Adrenal gland (tissue), 12 donors: ENCODE results near the gene MCCC1. TPM values are rescaled to one million over a fixed set of nuclear protein-coding genes. Genes with fewer than 3 reads are reported as not detected.

Source experiments
- DNase-seq, 7 donors: peaks; one replicate each; pipeline ENCODE4 v3.0.0-alpha.2; 2019 to 2020
- H3K27ac ChIP-seq, 5 donors: fragments of 200-600 bp; sonication (generic) in 4 of 5; 1 replicate in 3 of 5; 2 replicates in 2 of 5; pipeline versions ENCODE4 v1.5.1 to v1.8.0; 2016 to 2020; ENCODE audit warnings: mild to moderate bottlenecking in 1 of 5
- H3K27me3 ChIP-seq: fragments of 200-600 bp; 2 replicates; pipeline ENCODE4 v1.8.0; 2021
- H3K36me3 ChIP-seq, 2 donors: fragments of 200-600 bp; replicated peaks in 1 of 2; 1 replicate in 1 of 2; 2 replicates in 1 of 2; pipeline versions ENCODE4 v1.5.1 to v1.8.0; 2018 to 2022
- H3K4me1 ChIP-seq, 2 donors: fragments of 200-600 bp; replicated peaks in 1 of 2; 1 replicate in 1 of 2; 2 replicates in 1 of 2; pipeline versions ENCODE4 v1.5.1 to v1.8.0; 2018 to 2021
- H3K4me3 ChIP-seq, 4 donors: fragments of 200-600 bp; sonication (generic) in 3 of 4; one replicate each; pipeline ENCODE4 v1.5.1; 2016 to 2018
- H3K9me3 ChIP-seq, 3 donors: fragments of 200-600 bp; sonication (generic) in 1 of 3; replicated peaks in 1 of 3; 1 replicate in 2 of 3; 2 replicates in 1 of 3; pipeline versions ENCODE4 v1.5.1 to v1.8.0; 2016 to 2021
- CTCF ChIP-seq, 6 experiments: fragments of 450-650 bp in 4 of 6; fragments of 200-600 bp in 2 of 6; sonication (generic) in 1 of 6; IDR thresholded peaks; 1 replicate in 5 of 6; 2 replicates in 1 of 6; pipeline versions ENCODE4 v1.5.1 to v1.8.0; 2016 to 2021; ENCODE audit warnings: antibody characterized with exemption in 6 of 6, mild to moderate bottlenecking in 2 of 6, moderate library complexity in 1 of 6
- POLR2A ChIP-seq, 2 donors: fragments of 450-650 bp; IDR thresholded peaks; one replicate each; pipeline ENCODE4 v1.6.1; 2017; ENCODE audit warnings: antibody characterized with exemption in 2 of 2, mild to moderate bottlenecking in 2 of 2, moderate library complexity in 1 of 2
- WGBS, 4 donors: extraction: QIAGEN DNeasy Blood & Tissue Kit in 2 of 4; methylation state at CpG; one replicate each; pipeline versions ENCODE4 v1.1.5 to v1.1.7; 2013 to 2017; 5-methylcytosine and 5-hydroxymethylcytosine counted together
- intact Hi-C, 2 donors: fragments of 100-400 bp; cut with DNase I; formaldehyde crosslinking; loops; one replicate each; pipeline versions ENCODE4 v1.14.1 to v1.15.0; 2022 to 2023
- polyA plus RNA-seq, 3 donors: library from polyadenylated mRNA; stranded (reverse); fragments of 200-250 nt in 2 of 3; fragments of 350-450 nt in 1 of 3; fragmentation: Illumina TruSeq in 1 of 3; extraction: RNeasy Lipid Tissue Mini Kit (QIAGEN cat#74804) in 1 of 3; gene quantifications; one replicate each; pipeline ENCODE4 v1.2.3, GENCODE V29; 2013 to 2014
- total RNA-seq, 9 donors: library from RNA; depleted of rRNA in 4 of 9; stranded (reverse); fragments of >200 nt in 4 of 9; fragments of 120-200 nt in 1 of 9; fragmentation: NEBNext Ultra II Directional in 1 of 9; extraction: Animal tissue kit (Norgen Biotek cat#: 25700) in 1 of 9; gene quantifications; one replicate each; pipeline versions ENCODE4 v1.1.0 to v1.2.4, GENCODE V29; 2013 to 2023
- donor health status: healthy with polysubstance abuse.
- donor health status: Bipolar disorder and iron deficiency.
- donor health status: DM: yes; HTN: yes; CAD: no.
- donor health status: DM: no; HTN: no; CAD: no.
- donor health status: DM: no; HTN: no; CAD: no.
- donor health status: DM: yes; HTN: yes; CAD: no.

The MCCC1 gene
- total and polyA plus RNA-seq, 12 donors: 40.9 to 137 (median 53.5) TPM

- intact Hi-C loops: no loop called here
- TF ChIP-seq CTCF (IDR thresholded peaks at IDR 0.05) (no peak), POLR2A (IDR thresholded peaks at IDR 0.05) (no peak)
- Histone ChIP-seq H3K9me3 (no peaks in the 10 kb centered on the region), H3K4me1 (no peaks in the 10 kb centered on the region), H3K36me3 (peaks cover 0 to 22% of the 10 kb centered on the region in 2 donors), H3K27me3 (no peaks in the 10 kb centered on the region), H3K4me3 (no peak overlapping the region), H3K27ac (no peak overlapping the region)
- 92 to 100% (median 97%) methylated on average over 1 of the region's 1 CpG for WGBS, 4 donors
- DNase-seq: no peak
Measured at GRCh38 chr3:183027276-183027675, 72.0 kb downstream of the MCCC1 start.

GRCh38 chr3:183022936-183023516 lies 76.3 kb downstream of the MCCC1 start:
- H3K4me3 ChIP-seq: no peak overlapping the region
- DNase-seq: no peak
- H3K27me3 ChIP-seq: no peaks in the 10 kb centered on the region
- no peaks in the 10 kb centered on the region for H3K9me3 ChIP-seq
- WGBS, 4 donors: 83 to 91% (median 85%) methylated on average over 3 of the region's 3 CpGs
- no peak overlapping the region for H3K27ac ChIP-seq
- TF ChIP-seq CTCF (IDR thresholded peaks at IDR 0.05) (no peak), POLR2A (IDR thresholded peaks at IDR 0.05) (no peak)
- no peaks in the 10 kb centered on the region for H3K4me1 ChIP-seq
- intact Hi-C loops: no loop called here
- H3K36me3 ChIP-seq: peaks cover 0 to 39% of the 10 kb centered on the region in 2 donors

GRCh38 chr3:183018421-183019192 lies 80.7 kb downstream of the MCCC1 start:
- WGBS, 4 donors: 91 to 97% (median 93%) methylated on average over 3 of the region's 3 CpGs
- H3K4me1 ChIP-seq: no peaks in the 10 kb centered on the region
- H3K9me3 ChIP-seq: no peaks in the 10 kb centered on the region
- H3K36me3 ChIP-seq: peaks cover 0 to 55% of the 10 kb centered on the region in 2 donors
- TF ChIP-seq CTCF (IDR thresholded peaks at IDR 0.05): no peak
- no peak for DNase-seq
- intact Hi-C loops: no loop called here
- H3K27ac ChIP-seq: no peak overlapping the region
- H3K27me3 ChIP-seq: no peaks in the 10 kb centered on the region
- H3K4me3 ChIP-seq: no peak overlapping the region

- no peak for TF ChIP-seq CTCF (IDR thresholded peaks at IDR 0.05)
- TF ChIP-seq POLR2A (IDR thresholded peaks at IDR 0.05): no peak
- intact Hi-C loops: no loop called here
- DNase-seq: no peak
- Histone ChIP-seq H3K27ac (no peak overlapping the region), H3K36me3 (peaks cover 0 to 38% of the 10 kb centered on the region in 2 donors), H3K4me3 (no peak overlapping the region), H3K9me3 (no peaks in the 10 kb centered on the region), H3K4me1 (no peaks in the 10 kb centered on the region), H3K27me3 (no peaks in the 10 kb centered on the region)
- WGBS, 4 donors: 74 to 90% (median 83%) methylated on average over 2 of the region's 2 CpGs
Measured at GRCh38 chr3:183015185-183015584, 84.1 kb downstream of the MCCC1 start.
